GM18867 (cell line): ENCODE data around the gene CHRM1.
"Not testable (repeated sequence)": the region's sequence is repeated elsewhere in the genome, so short reads cannot be mapped to it uniquely, and the experiment has no call there.

ENCODE experiments used
- ATAC-seq: cut with Tn5 transposase; IDR thresholded peaks from one replicate; pipeline ENCODE4 v1.9.1; 2021; ENCODE audit warnings: mild to moderate bottlenecking, moderate library complexity; ENCODE audit not compliant: unreplicated experiment

Gene CHRM1, protein sequence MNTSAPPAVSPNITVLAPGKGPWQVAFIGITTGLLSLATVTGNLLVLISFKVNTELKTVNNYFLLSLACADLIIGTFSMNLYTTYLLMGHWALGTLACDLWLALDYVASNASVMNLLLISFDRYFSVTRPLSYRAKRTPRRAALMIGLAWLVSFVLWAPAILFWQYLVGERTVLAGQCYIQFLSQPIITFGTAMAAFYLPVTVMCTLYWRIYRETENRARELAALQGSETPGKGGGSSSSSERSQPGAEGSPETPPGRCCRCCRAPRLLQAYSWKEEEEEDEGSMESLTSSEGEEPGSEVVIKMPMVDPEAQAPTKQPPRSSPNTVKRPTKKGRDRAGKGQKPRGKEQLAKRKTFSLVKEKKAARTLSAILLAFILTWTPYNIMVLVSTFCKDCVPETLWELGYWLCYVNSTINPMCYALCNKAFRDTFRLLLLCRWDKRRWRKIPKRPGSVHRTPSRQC

DNA sequence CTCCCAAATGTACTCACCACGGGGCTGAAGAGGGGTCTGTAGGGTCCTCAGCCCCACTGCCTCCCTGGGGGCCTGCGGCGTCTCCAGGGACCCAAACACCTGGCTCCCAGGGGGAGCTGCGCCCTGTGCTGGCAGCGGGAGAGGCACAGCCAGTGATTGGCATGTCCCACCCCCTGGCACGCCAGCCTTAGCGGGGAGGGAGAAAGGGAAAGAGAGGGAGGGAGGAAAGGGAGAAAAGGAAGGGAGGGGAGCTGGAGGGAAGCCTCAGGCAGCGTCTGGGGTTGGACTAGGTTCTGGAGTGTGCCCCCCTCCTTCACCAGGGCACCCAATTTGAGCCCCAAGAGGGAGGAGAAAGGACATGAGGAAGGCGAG, at the start of gene CHRM1:
TSS of gene CHRM1 (minus strand) at position 163 of the 372 bp plus-strand sequence. CDS start 10,263 bp downstream, outside the sequence.
- no peak for ATAC-seq

DNA sequence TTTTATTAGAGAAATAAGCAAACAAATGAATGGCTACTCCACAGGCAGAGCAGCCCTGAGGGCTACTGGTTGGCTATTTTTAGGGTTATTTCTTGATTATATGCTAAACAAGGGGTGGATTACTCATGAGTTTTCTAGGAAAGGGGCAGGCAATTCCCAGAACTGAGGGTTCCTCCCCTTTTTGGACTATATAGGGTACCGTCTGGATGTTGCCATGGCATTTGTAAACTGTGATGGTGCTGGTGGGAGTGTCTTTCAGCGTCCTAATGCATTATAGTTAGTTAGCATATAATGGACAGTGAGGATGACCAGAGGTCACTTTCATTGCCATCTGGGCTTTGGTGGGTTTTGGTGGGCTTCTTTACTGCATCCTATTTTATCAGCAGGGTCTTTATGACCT, 44.4 kb upstream of the CHRM1 start:
- no peak for ATAC-seq

DNA sequence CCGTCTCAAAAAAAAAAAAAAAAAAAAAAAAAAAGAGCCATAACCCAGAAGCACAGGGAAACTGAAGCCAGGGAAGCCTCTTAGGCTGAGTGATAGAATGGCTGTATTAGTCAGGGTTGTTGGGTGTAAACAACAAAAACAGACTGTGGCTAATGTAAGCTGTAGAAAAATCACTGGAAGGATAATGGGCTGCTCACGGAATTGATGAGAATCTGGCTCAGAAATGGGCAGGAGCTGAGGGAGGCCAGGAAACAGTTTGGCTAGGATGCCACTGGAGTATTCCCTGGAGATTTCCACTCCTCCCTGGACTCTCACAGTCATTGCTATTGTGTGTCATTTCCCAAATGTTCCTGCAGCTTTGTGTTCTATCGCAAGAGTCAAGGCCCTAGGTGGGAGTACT, 41.2 kb upstream of the CHRM1 start:
- no peak for ATAC-seq

DNA sequence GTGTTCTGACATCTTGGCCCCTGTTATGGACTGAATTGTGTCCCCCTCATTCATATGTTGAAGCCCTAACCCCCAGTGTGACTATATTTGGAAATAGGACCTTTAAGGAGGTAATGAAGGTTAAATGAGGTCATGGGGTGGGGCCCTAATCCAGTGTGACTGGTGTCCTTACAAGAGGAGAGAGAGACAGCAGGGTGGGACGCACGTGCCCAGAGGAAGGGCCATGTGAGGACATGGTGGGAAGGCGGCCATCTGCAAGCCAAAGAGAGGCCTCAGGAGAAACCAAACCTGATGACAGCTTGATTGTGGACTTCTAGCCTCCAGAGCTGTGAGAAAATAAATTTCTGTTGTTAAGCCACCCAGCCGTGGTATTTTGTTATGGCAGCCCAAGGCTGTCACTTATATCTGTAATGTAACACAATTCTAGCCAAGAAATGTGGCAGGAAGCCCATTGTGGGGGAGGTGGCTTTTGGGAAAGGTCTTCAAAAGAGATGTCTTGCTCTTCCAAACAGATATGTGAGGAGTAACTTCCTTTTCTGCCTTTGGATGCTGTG, 39.9 kb upstream of the CHRM1 start:
- no peak for ATAC-seq

DNA sequence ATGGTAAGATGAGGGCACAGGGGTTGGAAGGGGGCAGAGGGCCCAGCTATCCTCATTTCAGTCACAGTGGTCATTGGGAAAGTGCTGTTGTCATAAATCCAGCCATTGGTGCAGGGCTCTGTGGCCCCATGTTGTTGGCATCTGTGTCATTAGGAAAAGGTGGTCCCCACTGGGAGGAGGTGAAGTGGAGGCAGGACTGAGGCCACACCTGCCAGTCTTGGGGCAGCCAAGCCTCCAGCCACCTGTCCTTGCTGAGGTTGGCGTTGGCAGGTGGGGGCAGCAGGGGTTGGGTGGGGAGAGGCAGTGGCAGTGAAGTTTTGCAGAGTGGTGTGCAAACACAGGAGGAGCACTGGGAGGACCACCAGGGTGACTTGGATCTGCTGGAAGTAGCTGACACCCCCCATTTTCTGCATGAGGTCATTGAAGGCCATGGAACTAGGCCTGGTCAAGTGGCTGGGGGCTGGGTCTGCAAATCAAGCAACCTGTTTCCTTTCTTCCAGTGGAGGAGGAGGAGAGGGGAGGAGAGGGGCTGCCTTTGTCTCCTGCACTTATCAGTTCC, 38.3 kb upstream of the CHRM1 start:
- no peak for ATAC-seq

DNA sequence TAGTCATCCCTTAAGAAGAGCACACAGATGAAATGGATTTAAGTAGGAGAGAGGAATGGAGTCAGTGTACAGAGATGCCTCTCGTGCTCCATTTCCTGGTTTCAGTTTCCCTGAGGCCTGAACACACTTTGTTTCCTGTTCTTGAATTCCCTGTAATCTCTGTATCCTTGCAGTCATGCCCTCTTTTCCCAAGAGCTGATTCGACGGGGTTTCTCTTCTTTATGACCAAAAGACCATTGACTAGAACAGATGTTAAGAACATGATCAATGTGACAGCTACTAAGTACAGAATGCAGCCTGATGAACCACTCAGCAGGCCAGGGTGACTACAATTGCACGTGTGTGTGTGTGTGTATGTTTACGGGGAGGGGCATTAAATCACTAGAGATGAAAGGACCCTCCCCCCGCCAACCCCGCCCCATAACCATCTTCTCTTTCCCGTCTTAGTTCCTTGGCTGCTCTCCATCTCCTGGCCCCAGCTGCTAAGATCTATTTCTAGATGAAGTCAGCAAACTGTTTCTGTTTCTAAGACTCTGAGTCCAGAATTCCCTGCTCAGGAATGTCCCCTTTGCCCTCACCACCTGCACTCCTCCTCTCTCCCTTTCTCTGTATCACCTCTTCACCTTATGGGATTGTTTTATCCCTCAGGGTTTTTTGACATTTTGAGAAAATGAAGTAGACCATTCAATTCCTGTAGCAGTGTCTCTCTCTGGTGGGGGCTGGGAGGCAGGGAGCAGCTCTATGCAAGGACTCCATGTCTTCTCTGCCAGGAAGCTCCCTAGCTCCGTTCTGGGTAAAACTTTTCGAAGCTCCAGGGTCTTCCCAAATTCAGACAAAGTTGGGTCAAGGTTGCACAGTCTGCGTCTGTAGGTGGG, 37.6 kb upstream of the CHRM1 start:
- ATAC-seq = no peak

DNA sequence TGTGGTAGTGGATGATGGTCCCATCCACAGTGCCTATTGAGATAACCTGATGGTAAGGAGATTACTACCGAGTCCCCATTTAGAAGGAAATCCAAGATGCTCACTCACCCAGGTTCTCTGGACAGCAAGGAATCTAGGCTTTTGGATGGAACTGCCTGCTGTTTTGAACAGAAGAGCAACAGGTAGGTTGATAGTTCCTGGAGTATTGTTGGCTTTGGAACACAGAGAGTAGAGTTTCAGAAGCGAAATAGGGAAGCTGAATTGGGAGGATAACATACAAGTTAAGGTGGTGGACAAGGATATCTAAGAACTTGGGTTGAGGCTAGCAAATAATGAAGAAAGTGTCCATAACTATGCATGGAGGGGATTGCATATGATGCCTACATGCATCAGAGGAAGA, 36.0 kb upstream of the CHRM1 start:
- ATAC-seq = no peak

DNA sequence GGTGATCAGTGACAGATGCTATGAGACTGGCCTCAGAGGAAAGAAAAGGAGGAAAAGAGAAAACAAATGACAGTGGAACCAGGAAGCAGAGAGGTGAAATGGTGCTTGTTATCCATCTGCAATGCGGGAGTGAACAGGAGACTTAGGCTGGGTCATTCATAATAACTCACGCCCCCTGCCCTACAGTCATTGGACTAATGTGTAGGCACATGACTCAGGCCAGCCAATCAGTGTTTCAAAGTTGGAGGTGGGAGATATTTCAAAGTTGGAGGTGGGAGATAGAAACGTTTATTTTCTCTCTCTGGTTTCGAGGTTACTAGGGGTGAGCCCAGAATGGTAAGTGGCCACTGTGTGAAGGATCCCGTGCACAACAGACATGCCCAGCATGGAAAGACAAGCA, 33.3 kb upstream of the CHRM1 start:
- no peak for ATAC-seq

DNA sequence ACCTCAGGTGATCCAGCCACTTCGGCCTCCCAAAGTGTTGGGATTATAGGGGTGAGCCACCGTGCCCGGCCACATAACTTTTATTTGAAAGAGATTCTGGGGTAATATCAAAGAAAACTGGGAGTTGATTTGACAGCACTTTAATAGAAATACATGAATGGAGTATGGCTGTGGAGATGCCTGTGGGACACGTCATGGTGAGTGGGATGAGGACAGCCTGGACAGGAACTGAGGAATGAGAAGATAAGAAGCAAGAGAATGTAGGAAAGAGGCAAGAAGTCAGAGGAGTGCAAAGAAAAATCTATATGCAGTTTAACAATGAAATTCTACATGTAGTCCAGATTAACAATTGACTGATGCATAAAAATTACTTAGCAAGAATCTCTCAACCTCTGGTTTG, 32.6 kb upstream of the CHRM1 start:
- no peak for ATAC-seq

DNA sequence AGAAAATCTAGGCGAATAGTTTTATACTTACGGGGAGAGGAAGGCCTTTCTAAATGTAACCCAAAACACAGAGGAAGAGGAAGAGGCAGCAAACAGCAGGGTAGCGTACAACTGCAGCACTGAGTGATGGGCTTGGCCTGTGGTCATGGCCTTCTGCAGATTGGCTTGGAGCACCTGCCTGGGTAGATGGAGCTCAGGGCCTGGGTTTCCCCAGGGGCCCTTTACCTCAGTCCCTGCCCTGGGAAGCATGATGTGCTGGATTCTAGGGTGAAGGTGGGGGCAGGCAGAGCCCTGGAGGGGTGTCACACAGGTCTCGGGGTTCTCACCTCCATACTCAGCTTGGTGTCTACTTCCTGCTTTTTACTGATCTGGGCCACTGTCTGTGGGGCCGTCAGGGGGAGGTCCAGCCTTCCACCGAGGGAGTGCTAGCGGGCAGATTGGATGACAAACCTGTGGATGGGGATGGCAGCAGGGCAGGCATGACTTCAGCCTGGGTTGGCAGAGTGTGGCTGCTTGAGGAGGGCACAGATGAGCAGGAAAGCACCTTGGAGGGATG, 27.7 kb upstream of the CHRM1 start:
- no peak for ATAC-seq

DNA sequence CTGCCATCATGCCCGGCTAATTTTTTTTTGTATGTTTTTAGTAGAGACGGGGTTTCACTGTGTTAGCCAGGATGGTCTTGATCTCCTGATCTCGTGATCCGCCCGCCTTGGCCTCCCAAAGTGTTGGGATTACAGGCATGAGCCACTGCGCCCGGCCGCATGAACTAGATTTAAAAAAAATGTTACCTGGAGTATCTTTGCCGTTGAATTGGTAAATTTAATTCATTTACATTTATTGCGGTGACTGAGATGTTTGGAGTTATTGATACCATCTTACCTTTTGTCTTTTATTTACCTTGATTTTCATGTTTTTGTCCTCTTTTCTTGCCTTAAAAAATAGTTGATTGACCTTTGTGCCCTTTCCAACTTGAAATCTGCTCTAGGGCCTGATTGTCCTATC, 24.4 kb upstream of the CHRM1 start:
- not testable (repeated sequence) for ATAC-seq

DNA sequence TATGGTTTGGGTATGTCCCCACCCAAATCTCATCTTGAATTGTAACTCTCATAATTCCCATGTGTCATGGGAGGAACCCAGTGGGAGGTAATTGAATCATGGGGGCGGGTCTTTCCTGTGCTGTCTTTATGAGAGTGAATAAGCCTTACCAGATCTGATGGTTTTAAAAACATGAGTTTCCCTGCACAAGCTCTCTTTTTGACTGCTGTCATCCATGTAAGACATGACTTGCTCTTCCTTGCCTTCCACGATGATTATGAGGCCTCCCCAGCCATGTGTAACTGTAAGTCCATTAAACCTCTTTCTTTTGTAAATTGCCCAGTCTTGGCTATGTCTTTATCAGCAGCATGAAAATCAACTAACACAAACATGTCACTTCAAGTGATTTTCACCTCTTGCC, 16.4 kb upstream of the CHRM1 start:
- ATAC-seq = not testable (repeated sequence)

DNA sequence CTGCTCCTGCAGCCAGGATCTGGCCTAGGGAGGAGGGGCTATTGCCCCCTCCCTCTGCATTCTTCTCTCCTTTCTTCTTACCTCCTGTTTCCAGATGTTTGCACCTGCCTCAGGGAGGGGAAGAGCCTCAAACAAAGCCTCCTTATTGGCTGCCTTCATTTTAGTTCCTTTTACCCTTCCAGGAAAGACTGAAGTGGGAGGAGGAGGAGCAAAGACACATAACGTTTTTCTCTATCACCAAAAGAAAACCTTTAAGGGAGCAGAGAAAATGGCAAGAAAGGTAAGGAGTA, 13.3 kb upstream of the CHRM1 start:
- no peak for ATAC-seq

DNA sequence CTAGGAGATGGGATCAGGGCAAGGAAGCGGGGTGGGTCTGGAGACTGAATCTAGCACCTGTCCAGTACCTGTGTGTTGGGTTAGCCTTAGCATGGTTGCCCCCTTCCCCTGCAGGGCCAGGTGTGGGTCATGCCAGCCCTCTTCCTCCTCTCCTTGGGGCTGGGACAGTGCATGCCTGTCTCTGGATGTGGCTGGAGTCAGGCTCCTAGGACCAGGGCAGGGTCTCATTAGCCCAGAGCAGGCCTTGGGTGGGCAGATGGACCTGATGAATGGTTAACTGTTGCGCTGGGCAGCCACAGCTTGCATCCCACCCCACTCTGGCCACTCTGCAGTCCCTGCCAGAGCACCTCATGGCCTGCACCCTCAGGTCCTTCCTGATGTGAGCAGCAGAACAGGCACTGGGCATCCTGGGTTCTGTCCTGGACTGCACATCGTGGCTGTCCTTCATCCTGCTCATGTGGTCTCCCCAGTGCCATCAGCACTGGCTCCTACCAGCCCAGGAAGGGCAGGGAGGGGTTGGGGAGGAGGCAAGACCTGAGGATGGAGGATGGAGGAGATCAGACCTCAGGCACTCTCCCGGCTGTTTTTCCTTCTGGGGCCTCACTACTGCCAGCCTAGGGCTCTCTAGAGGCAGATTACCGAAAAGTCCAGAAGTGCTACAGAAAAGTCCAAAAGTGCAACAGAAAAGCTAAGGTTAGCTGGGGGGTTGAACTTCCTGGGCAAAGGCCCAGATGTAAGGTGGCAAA, 12.8 kb upstream of the CHRM1 start:
- ATAC-seq = no peak

DNA sequence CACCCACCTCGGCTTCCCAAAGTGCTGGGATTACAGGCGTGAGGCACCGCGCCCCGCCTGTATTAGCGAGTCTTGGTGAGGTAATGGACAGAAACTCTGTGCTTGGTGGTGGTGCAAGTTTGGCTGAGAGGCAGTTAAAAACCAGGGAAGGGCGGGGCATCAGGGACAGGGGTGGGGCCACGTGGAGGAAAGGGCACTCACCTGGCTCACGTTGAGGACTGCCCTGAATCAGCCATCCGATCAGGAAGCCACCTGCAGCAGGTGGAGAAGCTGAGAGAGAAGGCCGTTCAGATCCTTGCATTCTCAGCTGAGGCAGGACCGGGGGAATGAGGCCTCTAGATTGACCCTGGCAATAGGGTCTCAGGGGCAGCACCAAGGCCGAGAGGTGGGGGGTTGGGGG, 12.1 kb upstream of the CHRM1 start:
- ATAC-seq = no peak

DNA sequence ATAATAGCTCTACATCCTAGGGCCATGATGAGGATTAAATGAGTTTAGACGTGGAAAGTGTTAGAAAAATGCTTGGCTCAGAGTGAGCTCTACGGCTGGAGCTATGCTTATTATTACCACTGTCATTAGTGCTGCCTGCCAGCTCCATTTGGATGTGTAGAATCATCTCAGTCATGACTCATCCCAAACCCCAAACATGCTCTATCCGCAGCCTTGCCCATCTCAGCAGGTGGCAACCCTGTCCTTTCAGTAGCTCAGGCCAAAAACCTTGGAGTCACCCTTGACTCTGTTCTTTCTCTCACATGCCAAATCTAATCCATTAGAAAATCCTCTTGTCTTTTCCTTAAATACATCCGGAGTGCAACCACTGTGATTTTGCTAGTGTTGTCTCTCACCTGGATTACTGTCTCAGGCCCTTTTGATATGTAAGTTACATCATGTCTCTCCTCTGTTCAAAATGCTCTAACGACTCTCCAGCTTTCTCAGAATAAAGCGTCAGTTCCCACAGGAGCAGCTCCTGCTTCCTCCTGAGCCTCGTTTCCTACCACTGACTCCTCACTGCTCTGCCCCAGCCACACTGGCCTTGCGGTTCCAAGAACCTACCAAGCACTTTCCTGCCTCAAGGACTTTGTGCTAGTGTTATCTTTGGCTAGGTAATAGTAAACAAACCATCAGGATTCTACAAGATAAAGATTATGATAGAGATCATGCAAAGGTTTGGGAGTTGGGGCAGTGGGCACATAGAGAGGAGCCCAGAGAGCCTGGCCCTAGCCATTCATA, 10.5 kb upstream of the CHRM1 start:
- ATAC-seq = no peak

DNA sequence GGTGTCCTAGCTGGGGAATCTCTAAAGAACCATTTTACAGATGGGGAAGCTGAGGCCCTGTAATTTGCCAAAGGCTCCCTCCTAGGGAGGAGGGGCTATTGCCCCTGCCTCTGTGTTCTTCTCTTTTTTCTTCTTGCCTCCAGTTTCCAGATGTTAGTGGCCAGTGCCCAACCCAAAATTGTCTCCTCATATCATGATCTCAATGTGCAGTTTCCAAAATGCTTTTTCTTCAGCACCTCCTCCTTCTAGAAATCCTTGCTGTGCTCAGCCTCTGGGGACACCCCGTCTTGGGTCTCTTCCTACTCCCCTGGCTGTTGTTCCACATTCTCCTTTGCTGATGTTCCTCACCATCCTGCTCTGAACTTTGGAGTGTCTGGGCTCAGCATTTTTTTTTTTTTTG, 9.5 kb upstream of the CHRM1 start:
- ATAC-seq = no peak

DNA sequence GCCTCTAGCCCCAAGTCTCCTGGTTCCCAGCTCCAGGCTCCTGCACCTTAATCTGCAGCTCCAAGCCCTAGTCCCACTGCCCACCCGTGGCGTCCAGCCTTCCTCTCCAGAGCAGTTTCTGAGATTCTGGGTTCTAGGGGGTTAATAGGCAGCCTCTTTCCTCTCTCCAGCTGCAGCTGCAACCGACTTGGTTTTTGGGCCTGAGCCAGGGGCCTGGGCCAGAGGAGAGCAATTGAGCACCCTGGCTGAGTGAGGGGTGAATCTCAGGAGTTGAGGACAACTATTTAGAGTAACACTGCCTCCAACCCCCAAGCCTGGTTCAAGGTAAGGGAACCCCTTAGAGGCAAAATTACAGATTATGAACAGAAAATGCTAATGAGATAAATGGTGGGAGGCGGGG, 9.0 kb upstream of the CHRM1 start:
- ATAC-seq = no peak

DNA sequence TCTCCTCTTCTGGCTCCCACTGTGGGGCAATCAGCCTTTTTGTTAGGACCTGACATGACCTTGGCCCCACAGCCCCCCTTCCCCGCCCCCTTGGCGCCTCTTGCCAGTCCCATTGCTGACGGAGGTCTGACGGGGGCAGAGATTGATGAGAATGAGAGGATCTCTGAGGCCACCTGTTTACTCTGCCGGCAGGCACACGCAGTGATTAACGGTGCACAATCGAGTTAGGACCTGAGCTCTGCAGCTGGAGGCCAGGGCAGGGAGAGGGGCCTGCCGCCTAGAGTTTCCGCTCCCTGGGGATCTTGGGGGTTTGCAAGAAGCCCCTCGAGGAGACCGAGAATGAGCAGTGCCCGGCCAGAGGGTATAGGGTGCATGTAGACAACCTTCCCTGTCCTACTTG, 6.8 kb upstream of the CHRM1 start:
- no peak for ATAC-seq
